SKM-1 treated with dmso at 0.1 percent for 144 hours (cell line): ENCODE measurements around the gene TRMU.
"Not testable (repeated sequence)": the region's sequence is repeated elsewhere in the genome, so short reads cannot be mapped to it uniquely, and the experiment has no call there.

Experiments
- DNase-seq: peaks from one replicate; lab custom pipeline; 2025; ENCODE audit not compliant: unreplicated experiment; lab: John Stamatoyannopoulos, UW

The TRMU gene

GRCh38 chr22:46381731-46382130 lies 46.2 kb downstream of the TRMU start:
- no peak for DNase-seq

DNA sequence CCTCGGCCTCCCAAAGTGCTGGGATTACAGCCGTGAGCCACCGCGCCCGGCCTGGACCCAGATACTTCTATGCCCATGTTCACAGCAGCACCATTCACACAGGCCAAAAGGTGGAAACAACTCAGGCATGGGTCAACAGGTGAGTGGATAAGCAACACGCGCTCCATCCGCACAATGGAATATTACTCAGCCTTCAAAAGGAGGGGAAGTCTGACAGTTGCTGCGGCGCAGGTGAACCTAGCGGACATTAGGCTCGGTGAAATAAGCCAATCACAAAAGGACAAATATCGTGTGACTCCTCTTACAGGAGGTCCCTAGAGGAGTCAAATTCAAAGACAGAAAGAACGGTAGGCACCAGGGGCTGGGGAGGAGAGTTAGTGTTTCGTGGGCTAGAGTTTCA lies 47.0 kb downstream of the TRMU start:
- DNase-seq, result no peak

- no peak for DNase-seq
Measured at GRCh38 chr22:46386312-46386711, 50.8 kb downstream of the TRMU start.

GRCh38 chr22:46387748-46388147 lies 52.2 kb downstream of the TRMU start:
- DNase-seq, result no peak

- DNase-seq, result no peak
Measured at GRCh38 chr22:46388647-46389046, 53.1 kb downstream of the TRMU start.

GRCh38 chr22:46389081-46389480 lies 53.6 kb downstream of the TRMU start:
- DNase-seq, result no peak

- DNase-seq, result no peak
Measured at GRCh38 chr22:46390105-46390651, 54.7 kb downstream of the TRMU start.

DNA sequence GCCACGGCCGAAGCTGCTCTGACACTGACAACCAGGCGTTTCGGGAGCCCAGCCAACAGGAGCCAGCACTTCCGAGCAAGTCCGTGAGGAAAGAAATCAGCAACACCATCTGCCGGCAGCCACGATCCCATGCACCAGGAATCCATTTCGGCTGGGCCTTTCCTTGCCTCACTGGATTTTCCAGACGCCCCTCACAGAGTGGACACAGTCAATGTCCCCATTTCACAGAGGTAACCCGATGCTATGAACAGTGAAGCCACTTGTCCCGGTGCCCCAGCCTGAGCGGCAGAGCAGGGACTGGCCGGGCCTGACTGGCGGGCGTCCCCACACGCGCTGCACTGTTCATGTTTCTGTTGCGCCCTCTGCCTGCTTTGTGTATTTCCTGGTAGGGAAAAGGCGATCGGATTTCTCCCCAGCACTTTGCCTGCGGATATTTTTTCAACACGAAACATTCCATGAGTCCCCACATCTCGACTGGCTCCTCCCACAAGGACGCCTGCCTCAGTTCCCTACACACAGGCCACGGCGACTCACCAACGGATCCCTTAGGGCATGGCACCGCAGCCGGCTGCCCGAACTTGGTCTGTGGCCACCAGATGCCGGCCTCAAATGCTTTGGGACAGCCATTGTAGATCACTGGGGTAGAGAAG lies 55.3 kb downstream of the TRMU start:
- DNase-seq, result no peak

- no peak for DNase-seq
Measured at GRCh38 chr22:46391486-46392136, 56.1 kb downstream of the TRMU start.

GRCh38 chr22:46392137-46392844 lies 56.8 kb downstream of the TRMU start:
- no peak for DNase-seq

DNA sequence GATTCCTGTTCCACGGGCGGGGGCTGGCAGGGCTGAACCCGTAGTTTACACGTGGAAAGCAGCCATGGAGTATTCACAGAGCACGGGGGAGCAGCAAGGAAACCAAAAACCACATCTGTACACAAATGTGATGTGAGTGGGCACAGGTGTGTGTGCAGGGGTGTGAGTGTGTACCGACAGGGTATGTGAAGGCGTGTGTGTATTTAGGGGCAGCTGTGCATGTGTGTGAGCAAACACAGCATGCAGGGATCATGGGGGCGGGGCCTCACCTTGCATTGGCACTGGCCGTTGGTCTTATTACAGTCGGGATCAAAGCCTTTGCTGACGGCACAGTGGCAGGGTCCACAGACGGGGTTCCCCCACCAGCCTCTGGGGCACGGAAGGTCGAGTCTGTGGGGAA lies 58.4 kb downstream of the TRMU start:
- no peak for DNase-seq

- no peak for DNase-seq
Measured at GRCh38 chr22:46394622-46395021, 59.1 kb downstream of the TRMU start.

DNA sequence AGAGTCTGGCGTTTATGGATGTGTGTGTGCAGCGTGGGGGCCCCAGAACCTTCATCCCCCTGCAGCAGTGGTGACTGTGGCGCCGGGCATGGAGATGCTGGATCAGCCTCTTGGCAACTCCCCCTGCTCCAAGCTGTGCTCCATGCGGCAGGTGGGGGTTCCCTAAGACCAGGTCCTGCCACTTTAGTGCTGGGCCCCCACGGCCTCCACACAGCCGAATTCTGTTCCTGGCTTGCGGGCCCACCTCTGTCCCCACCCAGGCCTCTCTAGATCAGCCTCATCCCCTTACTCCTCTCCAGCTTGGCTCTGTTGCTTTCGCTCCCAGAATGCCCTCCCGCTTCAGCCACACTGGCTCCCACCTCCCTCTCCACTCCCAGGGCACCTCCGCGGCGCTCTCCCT lies 59.6 kb downstream of the TRMU start:
- DNase-seq, result no peak

GRCh38 chr22:46397049-46397448 lies 61.5 kb downstream of the TRMU start:
- DNase-seq, result not testable (repeated sequence)

GRCh38 chr22:46397514-46397913 lies 62.0 kb downstream of the TRMU start:
- no peak for DNase-seq

GRCh38 chr22:46397951-46398350 lies 62.4 kb downstream of the TRMU start:
- DNase-seq, result no peak

DNA sequence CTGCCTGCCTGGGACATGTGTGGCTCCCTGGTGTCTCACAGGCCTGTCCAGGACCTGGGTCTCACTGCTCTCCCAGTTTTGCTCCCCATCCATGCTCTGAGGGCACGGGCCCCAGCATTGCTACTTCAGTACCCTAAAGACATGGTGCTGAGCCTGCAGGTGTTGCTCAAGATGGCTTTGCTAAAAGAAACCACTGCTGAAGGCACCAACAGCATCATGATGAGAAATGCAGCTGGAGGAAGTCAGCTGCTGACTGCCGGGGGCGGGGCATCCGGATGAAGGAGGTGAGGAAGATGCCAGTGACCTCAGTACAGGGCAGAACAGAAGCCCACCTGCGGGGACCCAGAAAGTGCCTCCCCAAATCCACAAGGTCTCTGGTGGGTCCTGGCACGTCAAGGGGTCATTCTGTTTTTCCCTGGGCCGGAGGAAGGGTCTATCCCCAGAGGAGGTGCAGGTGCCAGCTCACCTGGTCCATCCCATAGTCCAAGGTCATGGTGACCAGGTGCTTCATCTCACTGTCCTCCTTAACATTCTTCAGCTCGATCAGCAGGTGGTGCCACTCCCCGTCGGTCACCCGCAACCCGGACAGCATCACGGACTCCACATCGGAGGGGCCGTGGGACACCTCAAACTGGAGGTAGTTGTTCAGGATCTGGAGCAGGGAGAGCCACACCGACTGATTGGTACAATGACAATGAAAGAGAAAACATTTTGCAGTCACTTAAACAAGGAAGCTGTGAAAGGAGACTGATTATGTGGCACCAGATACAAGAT lies 63.9 kb downstream of the TRMU start:
- DNase-seq, result no peak

- DNase-seq, result no peak
Measured at GRCh38 chr22:46401370-46401769, 65.9 kb downstream of the TRMU start.

DNA sequence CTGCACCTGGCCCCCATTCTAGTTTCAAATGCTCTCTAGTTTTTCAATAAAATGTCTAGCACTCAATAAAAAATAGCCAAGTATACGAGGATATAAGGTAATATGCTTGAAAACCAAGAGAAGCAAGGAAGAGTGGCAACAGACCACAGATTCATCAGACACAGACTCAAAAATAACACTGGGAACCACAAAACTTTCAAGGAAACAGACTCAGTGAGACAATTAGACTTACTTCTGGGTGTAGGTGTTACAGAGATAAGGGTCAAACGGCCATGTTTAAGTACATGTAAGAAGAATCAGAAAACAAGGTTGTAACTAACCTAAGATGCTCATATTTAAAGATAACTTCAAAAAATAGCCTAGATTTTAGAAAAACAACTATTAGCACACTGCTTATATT lies 67.0 kb downstream of the TRMU start:
- DNase-seq, result no peak

DNA sequence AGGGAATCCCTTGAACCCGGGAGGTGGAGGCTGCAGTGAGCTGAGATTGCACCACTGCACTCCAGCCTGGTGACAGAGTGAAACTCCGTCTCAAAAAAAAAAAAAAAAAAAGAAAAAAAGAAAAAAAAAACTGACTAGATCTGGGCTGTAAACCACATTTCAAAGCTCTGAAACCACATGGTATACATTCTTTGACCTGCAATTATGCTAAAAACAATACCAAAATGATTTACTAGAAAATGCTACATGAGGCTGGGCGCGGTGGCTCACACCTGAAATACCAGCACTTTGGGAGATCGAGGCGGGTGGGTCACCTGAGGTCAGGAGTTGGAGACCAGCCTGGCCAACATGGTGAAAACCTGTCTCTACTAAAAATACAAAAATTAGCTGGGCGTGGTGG lies 68.4 kb downstream of the TRMU start:
- not testable (repeated sequence) for DNase-seq

DNA sequence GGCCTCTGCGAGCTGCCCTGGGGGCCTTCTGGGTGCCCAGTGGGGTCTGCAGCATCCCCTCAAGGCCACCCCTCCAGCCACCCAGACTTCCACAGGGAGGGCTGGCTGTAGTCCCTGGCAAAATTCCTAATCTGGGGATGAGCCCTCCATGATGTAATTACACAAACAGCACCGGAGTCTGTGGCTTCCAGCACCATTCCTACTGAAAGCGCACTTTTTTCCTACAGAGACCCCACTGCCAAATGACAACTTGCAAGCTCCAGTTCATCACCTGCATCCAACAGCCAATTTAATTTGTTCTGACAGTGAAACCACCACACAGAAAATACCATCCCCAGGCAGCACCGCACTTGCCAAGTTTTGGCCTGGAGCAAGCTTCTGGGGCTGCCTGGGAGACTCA lies 70.4 kb downstream of the TRMU start:
- no peak for DNase-seq
